Lower leg skin (tissue), 3 donors: Measurements from ENCODE around the gene TOR1AIP2.

Source experiments
- CTCF ChIP-seq, 3 donors: fragments of 450-650 bp; IDR thresholded peaks; one replicate each; pipeline ENCODE4 v1.5.1; 2016; ENCODE audit warnings: antibody characterized with exemption in 3 of 3, mild to moderate bottlenecking in 3 of 3, moderate library complexity in 2 of 3
- POLR2A ChIP-seq, 2 donors: fragments of 450-650 bp; IDR thresholded peaks; one replicate each; pipeline ENCODE4 v1.6.1; 2016 to 2017; ENCODE audit warnings: antibody characterized with exemption in 2 of 2, mild to moderate bottlenecking in 1 of 2, moderate library complexity in 1 of 2

- TF ChIP-seq POLR2A (IDR thresholded peaks at IDR 0.05) (no peak), CTCF (IDR thresholded peaks at IDR 0.05) (no peak)
These were observed 50.9 kb downstream of the TOR1AIP2 start for GRCh38 chr1:179826626-179827280.
